NCI-H345 (cell line): ENCODE data around the gene MED12L.
A peak's percentile ranks its signal among the peaks of the same experiment; 100 is the strongest.

Experiments
- DNase-seq: peaks from one replicate; lab custom pipeline; 2025; lab: John Stamatoyannopoulos, UW

The MED12L gene

DNA sequence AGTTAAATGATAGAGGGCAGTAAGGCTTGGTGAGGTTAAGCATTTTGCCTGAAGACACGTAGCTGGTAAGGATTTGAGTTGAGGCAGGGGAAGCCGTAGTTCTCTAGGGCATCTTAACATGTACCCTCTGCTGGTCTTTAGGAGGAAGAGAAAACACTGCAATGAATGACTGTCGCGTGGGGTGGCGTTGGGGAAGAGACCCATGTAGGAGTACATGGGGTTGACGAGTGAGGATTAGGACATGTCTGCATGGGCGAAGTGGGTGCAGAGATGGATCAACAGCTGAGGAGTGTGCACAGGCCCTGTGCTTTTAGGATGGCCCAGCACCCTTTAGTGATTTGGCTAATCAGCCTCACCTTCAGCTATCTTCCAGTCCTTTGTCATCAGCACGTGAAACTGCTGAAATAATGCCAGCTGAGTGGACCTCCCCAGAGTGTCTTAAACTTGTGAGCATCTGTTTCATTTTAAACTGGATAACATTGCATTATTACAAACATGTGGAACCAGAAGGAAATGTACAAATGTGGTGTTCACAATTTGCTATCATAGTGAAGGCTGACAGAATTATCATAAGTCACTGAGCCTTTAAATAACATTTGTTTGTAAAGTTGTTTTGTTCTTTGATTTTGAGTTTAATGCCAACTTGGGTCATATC, 177.5 kb downstream of the MED12L start:
- no peak for DNase-seq

- no peak for DNase-seq
These were observed 179.1 kb downstream of the MED12L start for GRCh38 chr3:151264605-151265004.

GRCh38 chr3:151265166-151265565, 179.7 kb downstream of the MED12L start:
- no peak for DNase-seq

DNA sequence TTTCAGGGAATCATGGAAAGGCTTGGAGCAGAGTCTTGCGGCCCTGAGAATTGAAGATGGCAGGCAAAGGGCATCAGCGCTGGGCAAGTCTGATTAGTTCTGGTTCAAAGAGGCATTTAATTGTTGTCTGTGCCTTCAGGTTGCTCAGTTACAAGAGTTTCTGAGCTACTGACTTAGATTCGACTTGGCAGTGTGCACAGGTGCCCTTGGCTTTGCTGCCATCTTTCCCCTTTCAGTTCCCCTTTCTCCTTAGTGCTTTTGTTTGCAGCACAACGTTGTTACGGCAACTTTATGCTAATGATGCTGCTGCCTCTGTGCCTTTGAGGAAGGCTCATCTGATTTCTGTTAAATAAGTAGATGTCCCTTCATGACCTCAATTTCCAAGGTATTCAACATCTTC, 180.4 kb downstream of the MED12L start:
- no peak for DNase-seq

GRCh38 chr3:151267066-151267465, 181.6 kb downstream of the MED12L start:
- no peak for DNase-seq

GRCh38 chr3:151268267-151269235, 183.1 kb downstream of the MED12L start:
- DNase-seq = no peak

DNA sequence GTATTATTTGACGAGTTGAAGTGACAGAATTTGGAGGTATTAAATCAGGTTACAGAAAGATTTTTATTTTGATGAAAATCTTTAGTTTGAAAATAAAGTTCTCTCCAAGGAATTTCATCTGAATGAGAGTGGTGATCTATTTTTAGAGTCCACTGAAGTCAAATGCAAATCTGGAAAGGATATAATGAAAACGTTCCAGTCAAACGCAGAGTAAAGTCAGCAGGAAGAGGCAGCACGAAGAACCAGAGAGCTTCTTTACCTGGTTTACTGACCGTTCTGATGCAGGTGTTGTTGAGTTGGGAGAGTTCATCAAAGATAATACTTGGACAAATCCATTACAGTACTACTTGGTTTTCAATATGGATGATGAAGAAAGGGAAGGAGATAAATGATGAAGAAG, 184.2 kb downstream of the MED12L start:
- no peak for DNase-seq

GRCh38 chr3:151275091-151275490, 189.6 kb downstream of the MED12L start:
- DNase-seq = no peak

GRCh38 chr3:151276038-151276686, 190.7 kb downstream of the MED12L start:
- DNase-seq = no peak

- no peak for DNase-seq
These were observed 191.2 kb downstream of the MED12L start for GRCh38 chr3:151276687-151277042.

GRCh38 chr3:151278230-151278629, 192.8 kb downstream of the MED12L start, which contains the start of gene P2RY14:
P2RY14 (minus strand) TSS chr3:151278542; CDS start chr3:151214316, 64,226 bp downstream.
- DNase-seq = no peak

- DNase-seq = no peak
These were observed 196.3 kb downstream of the MED12L start for GRCh38 chr3:151281671-151282324.

- DNase-seq = peak; percentile 6
These were observed 197.5 kb downstream of the MED12L start for GRCh38 chr3:151282921-151283320.

GRCh38 chr3:151283387-151283786, 197.9 kb downstream of the MED12L start:
- no peak for DNase-seq

DNA sequence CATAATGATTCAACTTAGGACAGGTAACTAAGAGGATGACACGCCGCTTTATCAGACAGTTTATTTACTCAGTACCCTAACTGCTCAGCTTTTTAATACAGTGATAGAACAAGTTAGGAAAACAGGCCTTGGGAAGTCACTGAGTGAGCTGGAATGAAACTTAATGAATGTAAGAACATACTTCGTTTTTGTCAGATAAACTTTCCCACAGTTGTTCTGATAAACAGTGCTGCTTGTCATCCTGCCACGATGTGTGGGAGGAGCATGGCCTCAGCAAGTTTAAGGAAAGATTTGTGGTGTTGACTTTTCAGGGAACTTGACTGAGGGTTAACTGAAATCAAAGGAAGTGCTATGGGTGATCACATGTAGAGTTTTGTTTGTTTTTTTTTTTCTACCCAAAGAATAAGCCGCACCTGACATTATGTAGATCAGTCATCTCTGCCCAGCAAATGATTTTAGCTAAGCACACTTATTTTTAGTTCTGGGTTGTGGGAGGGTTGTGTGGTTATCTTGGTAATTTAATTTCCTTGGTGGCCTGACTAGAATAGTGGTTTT, 198.5 kb downstream of the MED12L start:
- DNase-seq = no peak

- DNase-seq = no peak
These were observed 200.5 kb downstream of the MED12L start for GRCh38 chr3:151285940-151286339.

GRCh38 chr3:151289445-151289844, 204.0 kb downstream of the MED12L start:
- no peak for DNase-seq

DNA sequence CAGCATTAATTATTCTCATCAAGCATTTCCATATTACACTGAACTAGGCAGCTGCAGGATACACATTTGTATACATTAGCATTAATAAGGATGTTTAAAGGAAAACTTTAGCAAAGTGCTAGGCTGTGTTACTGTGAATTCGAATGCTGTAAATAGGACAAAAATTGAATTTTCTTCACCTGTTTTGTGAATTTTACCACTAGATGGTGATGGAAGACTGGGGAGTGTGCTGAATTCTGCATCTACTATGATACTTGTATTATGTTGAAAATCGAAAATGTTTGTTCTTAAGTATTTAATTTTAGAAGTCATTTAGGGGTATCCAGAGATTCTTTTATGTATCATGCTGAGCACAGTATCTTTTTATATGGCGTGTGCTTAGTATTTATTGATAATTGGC, 205.2 kb downstream of the MED12L start:
- no peak for DNase-seq

DNA sequence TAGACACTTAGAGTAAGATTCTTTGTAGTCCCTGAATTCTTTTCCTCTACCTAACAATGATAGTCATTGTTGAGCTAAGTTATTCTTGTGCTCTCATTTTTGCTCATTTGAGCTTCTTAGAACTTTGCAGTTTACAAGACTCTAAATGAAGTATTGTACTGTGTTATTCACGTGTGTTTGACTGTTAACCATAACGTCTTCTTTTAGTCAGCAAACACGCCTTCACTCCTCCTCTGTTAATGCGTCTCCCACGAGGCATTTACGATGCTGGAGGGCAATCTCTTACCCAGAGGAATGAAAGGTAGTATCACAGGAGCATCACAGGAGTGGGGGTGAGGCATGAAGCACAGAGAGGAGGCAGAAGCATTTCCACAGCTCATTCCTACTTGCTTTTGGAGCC, 207.7 kb downstream of the MED12L start:
- no peak for DNase-seq

- DNase-seq = no peak
These were observed 210.8 kb downstream of the MED12L start for GRCh38 chr3:151296226-151296625.

DNA sequence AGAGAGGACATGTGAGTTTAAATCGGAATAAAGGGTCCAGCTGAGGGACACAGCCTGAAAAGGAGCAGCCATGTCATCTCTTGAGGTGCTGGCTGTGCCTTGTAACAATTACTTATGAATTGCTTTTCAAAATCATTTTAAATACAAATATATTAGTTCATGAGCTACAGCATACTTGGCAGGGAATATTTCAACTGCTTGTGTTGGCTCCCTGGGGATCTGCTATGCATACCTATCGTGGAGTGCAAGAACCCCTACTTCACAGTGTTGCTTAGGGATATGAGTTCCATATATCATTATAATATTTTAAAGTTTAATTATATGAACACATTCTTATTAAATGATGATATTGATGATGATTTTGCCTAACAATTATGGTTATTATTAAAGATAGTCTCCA, 212.0 kb downstream of the MED12L start:
- DNase-seq = no peak

GRCh38 chr3:151299006-151299405, 213.5 kb downstream of the MED12L start:
- DNase-seq = no peak
